GM18870 (cell line): ENCODE data around the gene LHFPL4.
"Not testable (repeated sequence)": the region's sequence is repeated elsewhere in the genome, so short reads cannot be mapped to it uniquely, and the experiment has no call there.

ENCODE experiments used
- ATAC-seq: cut with Tn5 transposase; IDR thresholded peaks from one replicate; pipeline ENCODE4 v1.9.1; 2021; ENCODE audit warnings: moderate library complexity; ENCODE audit not compliant: unreplicated experiment

Gene LHFPL4

GRCh38 chr3:9542182-9542581, 11.4 kb downstream of the LHFPL4 start:
- ATAC-seq = no peak

GRCh38 chr3:9536212-9536611, 17.4 kb downstream of the LHFPL4 start:
- ATAC-seq = no peak

GRCh38 chr3:9534429-9534828, 19.2 kb downstream of the LHFPL4 start:
- no peak for ATAC-seq

- ATAC-seq = no peak
Observed at GRCh38 chr3:9525078-9525477, 28.5 kb downstream of the LHFPL4 start.

- ATAC-seq = no peak
Observed at GRCh38 chr3:9514956-9515355, 38.7 kb downstream of the LHFPL4 start.

- ATAC-seq = no peak
Observed at GRCh38 chr3:9514306-9514705, 39.3 kb downstream of the LHFPL4 start.

GRCh38 chr3:9512456-9513045, 41.1 kb downstream of the LHFPL4 start:
- no peak for ATAC-seq

- no peak for ATAC-seq
Observed at GRCh38 chr3:9508781-9509180, 44.8 kb downstream of the LHFPL4 start.

- no peak for ATAC-seq
Observed at GRCh38 chr3:9507586-9508578, 45.7 kb downstream of the LHFPL4 start.

- ATAC-seq = peak; percentile 50
Observed at GRCh38 chr3:9503283-9503682, 50.3 kb downstream of the LHFPL4 start.

GRCh38 chr3:9501226-9501625, 52.4 kb downstream of the LHFPL4 start:
- no peak for ATAC-seq

GRCh38 chr3:9500108-9501050, 53.2 kb downstream of the LHFPL4 start:
- no peak for ATAC-seq

- no peak for ATAC-seq
Observed at GRCh38 chr3:9499455-9500107, 54.0 kb downstream of the LHFPL4 start.

GRCh38 chr3:9498781-9499180, 54.8 kb downstream of the LHFPL4 start:
- no peak for ATAC-seq

- ATAC-seq = no peak
Observed at GRCh38 chr3:9497821-9498565, 55.6 kb downstream of the LHFPL4 start.

GRCh38 chr3:9496893-9497292, 56.7 kb downstream of the LHFPL4 start:
- no peak for ATAC-seq

GRCh38 chr3:9494036-9494435, 59.6 kb downstream of the LHFPL4 start:
- ATAC-seq = not testable (repeated sequence)

- ATAC-seq = no peak
Observed at GRCh38 chr3:9491506-9491905, 62.1 kb downstream of the LHFPL4 start.

- no peak for ATAC-seq
Observed at GRCh38 chr3:9485248-9485647, 68.4 kb downstream of the LHFPL4 start.

GRCh38 chr3:9480265-9480664, 73.4 kb downstream of the LHFPL4 start:
- ATAC-seq = no peak
